HG03469 (cell line): ENCODE results near the gene CRPPA.
"Not testable (repeated sequence)": the region's sequence is repeated elsewhere in the genome, so short reads cannot be mapped to it uniquely, and the experiment has no call there.

Source experiments
- ATAC-seq: cut with Tn5 transposase; IDR thresholded peaks from one replicate; pipeline ENCODE4 v1.9.1; 2021; ENCODE audit warnings: mild to moderate bottlenecking, moderate library complexity, moderate number of reproducible peaks; ENCODE audit not compliant: unreplicated experiment

CRPPA gene

DNA sequence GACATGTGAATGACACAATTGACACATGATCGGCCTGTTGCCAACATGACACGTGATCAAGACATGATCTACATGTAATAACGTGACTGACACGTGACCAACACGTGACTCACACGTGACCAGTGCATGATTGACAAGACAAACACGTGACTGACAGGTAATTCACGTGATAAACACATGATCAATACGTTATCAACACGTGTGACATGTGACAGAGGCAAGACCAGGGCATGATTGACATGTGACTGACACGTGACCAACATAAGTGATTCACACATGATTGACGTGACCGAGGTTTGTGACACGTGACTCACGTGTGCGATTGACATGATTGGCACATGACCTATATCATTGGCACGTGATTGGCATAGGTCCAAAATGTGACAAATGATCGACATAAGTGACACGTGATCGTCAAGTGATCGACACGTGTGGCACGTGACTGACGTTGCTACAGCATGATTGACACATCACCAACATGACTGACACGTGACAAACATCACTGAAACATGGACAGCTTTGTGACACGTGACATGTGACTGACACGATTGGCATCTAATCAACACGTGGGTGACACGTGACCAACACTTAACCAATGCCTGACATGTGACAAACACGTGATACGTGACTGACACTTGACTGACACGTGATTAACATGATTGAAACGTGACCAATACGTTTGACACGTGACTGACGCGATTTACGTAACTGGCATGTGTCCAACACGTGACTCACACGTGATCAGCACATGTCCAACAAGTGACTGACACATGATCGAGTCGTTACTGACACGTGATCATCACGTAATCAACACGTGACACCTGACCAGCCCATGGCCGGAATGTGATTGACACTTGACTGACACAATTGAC lies 23.0 kb downstream of the CRPPA start:
- no peak for ATAC-seq

DNA sequence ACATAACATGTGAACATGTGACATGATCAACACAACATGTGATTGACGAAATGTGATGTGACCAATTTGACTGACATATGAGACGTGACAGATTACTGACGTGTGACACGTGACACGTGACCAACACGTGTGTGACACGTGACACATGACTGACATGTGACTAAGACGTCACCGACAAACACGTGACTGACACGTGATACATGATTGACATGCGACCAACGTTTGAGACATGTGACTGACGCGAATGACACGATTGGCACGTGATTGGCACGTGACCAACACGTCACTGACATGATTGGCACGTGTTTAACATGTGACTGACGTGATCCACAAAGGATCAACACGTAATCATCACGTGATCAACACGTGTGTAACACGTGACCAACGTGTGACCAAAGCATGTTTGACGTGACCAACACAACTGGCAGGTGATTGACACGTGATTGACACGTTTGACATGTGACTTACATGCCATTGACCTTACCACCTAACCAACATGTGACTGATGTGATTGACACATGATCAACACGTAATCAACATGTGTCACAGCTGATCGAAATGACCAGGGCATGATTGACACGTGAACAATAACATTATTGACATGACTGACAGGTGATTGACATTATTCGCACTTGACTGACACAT lies 23.7 kb downstream of the CRPPA start:
- ATAC-seq, result no peak

DNA sequence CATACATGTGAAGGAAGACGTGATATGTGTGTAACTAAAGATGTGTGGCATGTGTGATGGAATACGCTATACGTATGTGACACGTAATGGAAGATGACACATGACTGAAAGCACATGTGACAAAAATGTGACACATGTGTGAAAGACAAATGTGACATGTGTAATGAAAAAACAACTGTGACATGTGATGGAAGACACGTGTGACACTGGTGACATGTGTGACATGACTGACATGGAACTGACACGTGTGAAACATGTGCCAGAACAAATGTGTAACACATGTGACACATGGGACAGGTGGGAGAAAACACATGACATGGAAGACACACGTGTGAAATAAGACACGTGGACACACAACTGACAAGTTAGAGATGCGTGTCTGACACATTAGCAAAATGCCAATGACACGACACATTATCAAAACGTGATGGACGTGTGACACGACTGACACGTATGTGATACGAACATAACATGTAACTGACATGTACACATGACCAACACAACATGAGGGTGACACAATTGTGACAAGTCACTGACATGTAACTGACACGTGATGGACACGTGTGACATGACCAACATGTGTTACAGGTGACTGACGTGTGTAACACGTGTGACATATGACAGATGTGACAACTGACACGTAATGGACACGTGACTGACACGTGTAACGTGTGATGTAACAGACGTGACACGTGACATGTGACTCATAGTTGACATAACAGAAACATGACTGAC lies 24.4 kb downstream of the CRPPA start:
- no peak for ATAC-seq

- no peak for ATAC-seq
These were observed 26.2 kb downstream of the CRPPA start for GRCh38 chr7:16395121-16395520.

DNA sequence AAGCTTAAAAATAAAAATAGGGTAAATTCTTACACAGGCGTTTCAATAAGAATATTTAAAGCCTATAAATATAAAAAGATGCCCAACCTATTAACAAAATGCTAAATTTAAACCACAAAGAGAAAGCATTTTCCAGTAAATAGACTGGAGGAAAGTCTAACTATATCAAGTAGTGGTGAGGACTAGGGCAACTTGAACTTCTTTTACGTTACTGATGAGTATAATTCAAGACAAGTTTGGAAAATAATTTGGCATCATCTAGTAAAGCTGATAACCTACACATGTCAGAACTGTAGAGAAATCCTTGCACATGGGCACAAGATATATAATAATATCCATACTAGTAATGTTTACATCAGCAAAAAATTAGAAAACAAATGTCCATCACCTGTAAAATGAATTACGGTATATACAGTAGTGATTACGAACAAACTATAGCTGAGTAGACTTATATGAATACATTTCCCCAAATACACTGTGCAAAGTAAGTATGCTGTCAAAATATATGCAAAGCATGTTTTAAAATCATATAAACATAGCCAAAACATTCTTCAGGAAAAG lies 27.4 kb downstream of the CRPPA start:
- ATAC-seq, result no peak

- no peak for ATAC-seq
These were observed 28.3 kb downstream of the CRPPA start for GRCh38 chr7:16392990-16393523.

DNA sequence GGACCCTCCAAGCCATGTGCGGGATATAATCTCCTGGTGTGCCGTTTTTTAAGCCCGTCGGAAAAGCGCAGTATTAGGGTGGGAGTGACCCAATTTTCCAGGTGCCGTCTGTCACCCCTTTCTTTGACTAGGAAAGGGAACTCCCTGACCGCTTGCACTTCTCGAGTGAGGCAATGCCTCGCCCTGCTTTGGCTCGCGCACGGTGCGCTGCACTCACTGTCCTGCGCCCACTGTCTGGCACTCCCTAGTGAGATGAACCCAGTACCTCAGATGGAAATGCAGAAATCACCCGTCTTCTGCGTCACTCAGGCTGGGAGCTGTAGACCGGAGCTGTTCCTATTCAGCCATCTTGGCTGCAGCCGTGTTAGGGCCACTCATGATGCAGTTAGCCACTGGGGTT lies 37.6 kb downstream of the CRPPA start:
- ATAC-seq, result not testable (repeated sequence)

DNA sequence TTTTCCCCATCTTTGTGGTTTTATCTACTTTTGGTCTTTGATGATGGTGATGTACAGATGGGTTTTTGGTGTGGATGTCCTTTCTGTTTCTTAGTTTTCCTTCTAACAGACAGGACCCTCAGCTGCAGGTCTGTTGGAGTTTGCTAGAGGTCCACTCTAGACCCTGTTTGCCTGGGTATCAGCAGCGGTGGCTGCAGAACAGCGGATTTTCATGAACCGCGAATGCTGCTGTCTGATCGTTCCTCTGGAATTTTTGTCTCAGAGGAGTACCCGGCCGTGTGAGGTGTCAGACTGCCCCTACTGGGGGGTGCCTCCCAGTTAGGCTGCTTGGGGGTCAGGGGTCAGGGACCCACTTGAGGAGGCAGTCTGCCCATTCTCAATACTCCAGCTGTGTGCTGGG lies 38.2 kb downstream of the CRPPA start:
- not testable (repeated sequence) for ATAC-seq
